NB4 (cell line): ENCODE results near the gene ANKRD11.

Experiments used
- MYC ChIP-seq: IDR thresholded peaks from 2 replicates; pipeline ENCODE4 v1.6.1; 2011; ENCODE audit warnings: low read depth, low read length
- POLR2A ChIP-seq: IDR thresholded peaks from 2 replicates; pipeline ENCODE4 v1.6.1; 2011; ENCODE audit warnings: mild to moderate bottlenecking; ENCODE audit not compliant: insufficient read length; ENCODE audit errors: extremely low read depth
- TF ChIP-seq, protein P1 (sequence below): IDR thresholded peaks from one replicate; pipeline ENCODE4 v1.5.1; 2012; ENCODE audit warnings: low read depth, low read length

DNA sequence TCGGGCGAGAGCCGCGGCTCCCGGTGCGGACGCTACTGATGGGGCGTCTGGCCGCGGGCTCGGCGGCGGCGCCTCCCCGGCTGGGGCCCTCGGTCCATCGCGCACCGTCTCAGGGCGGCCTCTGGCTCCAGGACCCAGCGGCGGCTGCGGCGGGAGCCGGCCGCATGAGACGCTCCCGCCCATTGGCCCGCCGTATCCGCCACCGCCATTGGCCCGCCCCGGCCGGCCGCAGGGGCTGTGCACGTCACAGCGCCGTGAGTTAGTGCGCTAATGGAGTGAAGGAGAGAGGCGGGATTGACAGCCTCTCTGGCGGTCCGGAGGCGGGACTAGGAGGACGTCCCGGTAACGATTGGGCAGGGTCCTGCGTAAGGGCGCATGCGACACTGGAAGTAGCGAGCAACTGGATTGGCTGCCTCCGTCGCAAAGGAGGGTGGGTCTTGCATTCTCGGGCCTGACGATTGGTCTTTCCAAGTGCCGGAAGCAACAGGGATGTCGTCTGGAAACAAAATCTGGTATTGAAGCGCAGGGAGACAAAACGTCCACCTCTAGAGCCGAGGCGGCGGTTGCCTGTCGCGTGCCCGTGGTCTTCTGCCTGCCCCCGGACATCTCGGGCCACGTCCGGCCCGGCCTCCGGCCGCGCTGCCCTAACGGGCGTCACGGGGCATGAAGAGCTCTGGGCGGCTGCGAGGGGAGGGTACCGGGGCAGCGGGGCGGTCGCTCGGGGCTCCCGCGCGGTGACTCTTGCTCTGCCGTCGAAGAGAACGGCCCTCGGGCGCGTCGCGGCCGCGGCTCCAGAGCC, at the start of gene ANKRD11:
- TF ChIP-seq, protein P1, sequence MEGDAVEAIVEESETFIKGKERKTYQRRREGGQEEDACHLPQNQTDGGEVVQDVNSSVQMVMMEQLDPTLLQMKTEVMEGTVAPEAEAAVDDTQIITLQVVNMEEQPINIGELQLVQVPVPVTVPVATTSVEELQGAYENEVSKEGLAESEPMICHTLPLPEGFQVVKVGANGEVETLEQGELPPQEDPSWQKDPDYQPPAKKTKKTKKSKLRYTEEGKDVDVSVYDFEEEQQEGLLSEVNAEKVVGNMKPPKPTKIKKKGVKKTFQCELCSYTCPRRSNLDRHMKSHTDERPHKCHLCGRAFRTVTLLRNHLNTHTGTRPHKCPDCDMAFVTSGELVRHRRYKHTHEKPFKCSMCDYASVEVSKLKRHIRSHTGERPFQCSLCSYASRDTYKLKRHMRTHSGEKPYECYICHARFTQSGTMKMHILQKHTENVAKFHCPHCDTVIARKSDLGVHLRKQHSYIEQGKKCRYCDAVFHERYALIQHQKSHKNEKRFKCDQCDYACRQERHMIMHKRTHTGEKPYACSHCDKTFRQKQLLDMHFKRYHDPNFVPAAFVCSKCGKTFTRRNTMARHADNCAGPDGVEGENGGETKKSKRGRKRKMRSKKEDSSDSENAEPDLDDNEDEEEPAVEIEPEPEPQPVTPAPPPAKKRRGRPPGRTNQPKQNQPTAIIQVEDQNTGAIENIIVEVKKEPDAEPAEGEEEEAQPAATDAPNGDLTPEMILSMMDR, result no peak
- TF ChIP-seq MYC, result no peak; the same call in 1 of the 2 replicates
- peak; percentile 57 for TF ChIP-seq POLR2A
